Lower leg skin (tissue), 4 donors: ENCODE results near the gene KCNMA1. TPM values are rescaled to one million over a fixed set of nuclear protein-coding genes. Genes with fewer than 3 reads are reported as not detected.

ENCODE experiments used
- DNase-seq, 2 donors: peaks; one replicate each; pipeline ENCODE4 v3.0.0-alpha.2; 2019; ENCODE audit warnings: low spot score in 2 of 2
- H3K4me3 ChIP-seq: fragments of 200-600 bp; sonication (generic); 2 replicates; pipeline ENCODE4 v1.5.1; 2017; ENCODE audit warnings: mild to moderate bottlenecking, low read depth; ENCODE audit not compliant: poor library complexity, severe bottlenecking
- CTCF ChIP-seq, 3 donors: fragments of 450-650 bp; IDR thresholded peaks; one replicate each; pipeline ENCODE4 v1.5.1; 2016; ENCODE audit warnings: antibody characterized with exemption in 3 of 3, mild to moderate bottlenecking in 3 of 3, moderate library complexity in 2 of 3
- POLR2A ChIP-seq, 2 donors: fragments of 450-650 bp; IDR thresholded peaks; one replicate each; pipeline ENCODE4 v1.6.1; 2016 to 2017; ENCODE audit warnings: antibody characterized with exemption in 2 of 2, mild to moderate bottlenecking in 1 of 2, moderate library complexity in 1 of 2
- WGBS, 2 donors: methylation state at CpG; one replicate each; pipeline ENCODE4 v1.1.5; 2018; 5-methylcytosine and 5-hydroxymethylcytosine counted together
- intact Hi-C: fragments of 100-400 bp; cut with DNase I; formaldehyde crosslinking; loops from one replicate; pipeline ENCODE4 v1.15.0; 2023; ENCODE audit warnings: low total_unique reads
- total RNA-seq, 4 donors: library from RNA; depleted of rRNA; stranded (reverse); fragments of >200 nt; gene quantifications; one replicate each; pipeline ENCODE4 v1.1.0, GENCODE V29; 2016

KCNMA1 gene
- total RNA-seq, 4 donors from 2014 or later: 4.1 to 9.9 (median 6.5) TPM

- 40 to 45% methylated on average over 10 of the region's 10 CpGs for WGBS, 2 donors
- no peak overlapping the region for H3K4me3 ChIP-seq
- DNase-seq: no peak
- intact Hi-C loops: no loop called here
- TF ChIP-seq CTCF (IDR thresholded peaks at IDR 0.05): no peak
- TF ChIP-seq POLR2A (IDR thresholded peaks at IDR 0.05): no peak
Measured at GRCh38 chr10:76973091-76974016, 664.3 kb downstream of the KCNMA1 start.

GRCh38 chr10:76972541-76972940, 665.1 kb downstream of the KCNMA1 start:
- intact Hi-C loops: no loop called here
- TF ChIP-seq POLR2A (IDR thresholded peaks at IDR 0.05): no peak
- no peak for TF ChIP-seq CTCF (IDR thresholded peaks at IDR 0.05)
- DNase-seq: no peak
- H3K4me3 ChIP-seq: no peak overlapping the region
- WGBS, 2 donors: 81 to 92% methylated on average over 2 of the region's 2 CpGs

- WGBS, 2 donors: 88 to 91% methylated on average over 8 of the region's 8 CpGs
- no peak for DNase-seq
- intact Hi-C loops: no loop called here
- H3K4me3 ChIP-seq: no peak overlapping the region
- TF ChIP-seq CTCF (IDR thresholded peaks at IDR 0.05) (no peak), POLR2A (IDR thresholded peaks at IDR 0.05) (no peak)
Measured at GRCh38 chr10:76971547-76972170, 665.9 kb downstream of the KCNMA1 start.

- no peak for DNase-seq
- intact Hi-C loops: no loop called here
- no peak overlapping the region for H3K4me3 ChIP-seq
- TF ChIP-seq CTCF (IDR thresholded peaks at IDR 0.05): no peak
- no peak for TF ChIP-seq POLR2A (IDR thresholded peaks at IDR 0.05)
- 66 to 75% methylated on average over 6 of the region's 6 CpGs for WGBS, 2 donors
Measured at GRCh38 chr10:76970711-76971519, 666.7 kb downstream of the KCNMA1 start.

GRCh38 chr10:76969366-76969948, 668.2 kb downstream of the KCNMA1 start:
- 76 to 85% methylated on average over 9 of the region's 9 CpGs for WGBS, 2 donors
- intact Hi-C loops: no loop called here
- TF ChIP-seq POLR2A (IDR thresholded peaks at IDR 0.05): no peak
- no peak for TF ChIP-seq CTCF (IDR thresholded peaks at IDR 0.05)
- H3K4me3 ChIP-seq: no peak overlapping the region
- no peak for DNase-seq
